OCI-LY1 (cell line): Measurements from ENCODE around the gene LRRC37B.
"Not testable (repeated sequence)": the region's sequence is repeated elsewhere in the genome, so short reads cannot be mapped to it uniquely, and the experiment has no call there.

ENCODE experiments used
- H2AFZ ChIP-seq: fragments of 200-600 bp; sonication (generic), shearing (Covaris generic); 2 replicates; pipeline ENCODE4 v1.6.0; 2014; ENCODE audit warnings: antibody characterized with exemption, mild to moderate bottlenecking, low read length
- H3F3A ChIP-seq: fragments of 200-600 bp; sonication (generic), shearing (Covaris generic); 2 replicates; pipeline ENCODE4 v1.6.0; 2014; ENCODE audit warnings: mild to moderate bottlenecking, antibody characterized with exemption, low read length, moderate library complexity; ENCODE audit not compliant: insufficient read depth
- H3K27ac ChIP-seq: fragments of 200-600 bp; sonication (generic); 2 replicates; pipeline ENCODE4 v1.5.1; 2014; ENCODE audit warnings: low read length, mixed run types, mild to moderate bottlenecking, low read depth; ENCODE audit not compliant: poor library complexity, severe bottlenecking
- H3K27me3 ChIP-seq: fragments of 200-600 bp; sonication (generic); 2 replicates; pipeline ENCODE4 v1.6.0; 2014; ENCODE audit warnings: antibody characterized with exemption, mild to moderate bottlenecking, low read length, moderate library complexity; ENCODE audit not compliant: insufficient read depth
- H3K36me3 ChIP-seq: fragments of 200-600 bp; sonication (generic); 2 replicates; pipeline ENCODE4 v1.6.1; 2014; ENCODE audit warnings: mild to moderate bottlenecking, antibody characterized with exemption, low read length, moderate library complexity, mixed read lengths; ENCODE audit not compliant: insufficient read depth
- H3K4me1 ChIP-seq: fragments of 200-600 bp; sonication (generic); 2 replicates; pipeline ENCODE4 v1.5.1; 2014; ENCODE audit warnings: mild to moderate bottlenecking, low read length, moderate library complexity; ENCODE audit not compliant: insufficient read depth, severe bottlenecking
- H3K4me2 ChIP-seq: fragments of 200-600 bp; sonication (generic), shearing (Covaris generic); 2 replicates; pipeline ENCODE4 v1.6.1; 2014; ENCODE audit warnings: low read length
- H3K4me3 ChIP-seq: fragments of 200-600 bp; sonication (generic); 2 replicates; pipeline ENCODE4 v1.5.1; 2014; ENCODE audit warnings: low read length, low read depth, mild to moderate bottlenecking, mixed read lengths; ENCODE audit not compliant: poor library complexity, severe bottlenecking
- H3K79me2 ChIP-seq: fragments of 200-600 bp; shearing (Covaris generic); 2 replicates; pipeline ENCODE4 v1.6.1; 2016; ENCODE audit warnings: mixed run types, low read length, mixed read lengths; ENCODE audit not compliant: insufficient read depth
- H3K9ac ChIP-seq: fragments of 200-600 bp; sonication (generic), shearing (Covaris generic); 2 replicates; pipeline ENCODE4 v1.6.1; 2014; ENCODE audit warnings: mild to moderate bottlenecking, low read length, mixed read lengths
- H3K9me2 ChIP-seq: fragments of 200-600 bp; sonication (generic), shearing (Covaris generic); 2 replicates; pipeline ENCODE4 v1.6.1; 2014; ENCODE audit warnings: low read depth, mild to moderate bottlenecking, low read length, mixed read lengths
- H3K9me3 ChIP-seq: fragments of 200-600 bp; shearing (Covaris generic); 2 replicates; pipeline ENCODE4 v1.6.1; 2014; ENCODE audit warnings: low read length, mixed read lengths
- H4K20me1 ChIP-seq: fragments of 200-600 bp; sonication (generic), shearing (Covaris generic); 2 replicates; pipeline ENCODE4 v1.6.0; 2016; ENCODE audit warnings: mild to moderate bottlenecking, low read length; ENCODE audit not compliant: insufficient read depth
- EZH2 ChIP-seq: fragments of 200-600 bp; sonication (generic), shearing (Covaris generic); IDR thresholded peaks from 2 replicates; pipeline ENCODE4 v1.8.0; 2017; ENCODE audit warnings: borderline replicate concordance, mixed run types, mild to moderate bottlenecking, antibody characterized with exemption, low read length, moderate library complexity, mixed read lengths
- TF ChIP-seq, protein P1 (sequence below): fragments of 200-600 bp; sonication (generic), shearing (Covaris generic); IDR thresholded peaks from 2 replicates; pipeline ENCODE4 v1.5.1; 2017; ENCODE audit warnings: mild to moderate bottlenecking, antibody characterized with exemption, low read length, moderate library complexity, mixed read lengths

The LRRC37B gene

DNA sequence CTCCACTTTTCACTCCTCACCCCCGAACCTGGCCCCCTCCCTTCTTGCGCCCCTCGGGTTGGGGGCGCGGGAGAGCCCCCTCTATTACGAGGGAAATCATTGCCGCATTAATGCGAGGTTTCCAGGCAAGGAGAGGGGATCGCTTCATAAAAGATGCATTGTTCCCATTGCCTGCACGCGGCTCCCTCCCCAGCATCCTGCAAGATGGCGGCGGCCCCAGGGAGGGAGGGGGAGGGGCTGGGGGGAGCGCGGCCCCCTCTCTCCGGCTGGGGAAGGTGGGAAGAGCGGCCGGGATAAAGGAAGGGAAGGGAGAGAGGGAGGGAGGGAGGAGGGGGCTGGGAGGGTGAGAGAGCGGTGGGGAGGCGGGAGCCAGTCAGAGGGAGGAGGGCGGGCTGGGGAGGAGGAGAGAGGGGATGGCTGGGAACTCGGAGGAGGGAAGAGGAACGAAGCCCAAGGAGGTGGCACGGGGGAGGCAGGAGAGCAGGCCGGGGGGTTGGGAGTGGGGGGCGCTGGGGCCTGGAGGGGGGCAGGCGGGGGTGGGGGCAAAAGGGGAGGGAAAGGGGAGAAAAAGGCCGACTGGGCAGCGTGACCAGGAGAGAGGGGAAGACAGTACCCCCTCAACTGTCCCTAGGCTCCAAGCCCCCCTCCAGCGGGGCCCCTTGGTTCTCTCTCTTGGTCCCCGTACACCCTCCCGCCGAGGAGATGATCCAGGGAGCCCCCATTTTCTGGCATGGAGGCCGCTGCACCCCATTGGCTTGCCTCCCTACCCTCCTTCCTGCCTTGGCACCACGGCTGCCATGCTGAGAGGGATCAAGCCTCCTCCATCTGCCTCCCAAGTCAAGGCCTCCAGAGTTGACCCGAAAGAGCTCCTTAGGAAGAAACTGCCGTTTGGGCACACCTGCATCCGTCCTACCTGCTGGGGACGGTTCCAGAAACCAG is 77.1 kb downstream of the LRRC37B start:
- H3K27me3 ChIP-seq, H2AFZ ChIP-seq: not testable (repeated sequence)
- H3K4me3 ChIP-seq: peak overlapping the region; percentile 93

DNA sequence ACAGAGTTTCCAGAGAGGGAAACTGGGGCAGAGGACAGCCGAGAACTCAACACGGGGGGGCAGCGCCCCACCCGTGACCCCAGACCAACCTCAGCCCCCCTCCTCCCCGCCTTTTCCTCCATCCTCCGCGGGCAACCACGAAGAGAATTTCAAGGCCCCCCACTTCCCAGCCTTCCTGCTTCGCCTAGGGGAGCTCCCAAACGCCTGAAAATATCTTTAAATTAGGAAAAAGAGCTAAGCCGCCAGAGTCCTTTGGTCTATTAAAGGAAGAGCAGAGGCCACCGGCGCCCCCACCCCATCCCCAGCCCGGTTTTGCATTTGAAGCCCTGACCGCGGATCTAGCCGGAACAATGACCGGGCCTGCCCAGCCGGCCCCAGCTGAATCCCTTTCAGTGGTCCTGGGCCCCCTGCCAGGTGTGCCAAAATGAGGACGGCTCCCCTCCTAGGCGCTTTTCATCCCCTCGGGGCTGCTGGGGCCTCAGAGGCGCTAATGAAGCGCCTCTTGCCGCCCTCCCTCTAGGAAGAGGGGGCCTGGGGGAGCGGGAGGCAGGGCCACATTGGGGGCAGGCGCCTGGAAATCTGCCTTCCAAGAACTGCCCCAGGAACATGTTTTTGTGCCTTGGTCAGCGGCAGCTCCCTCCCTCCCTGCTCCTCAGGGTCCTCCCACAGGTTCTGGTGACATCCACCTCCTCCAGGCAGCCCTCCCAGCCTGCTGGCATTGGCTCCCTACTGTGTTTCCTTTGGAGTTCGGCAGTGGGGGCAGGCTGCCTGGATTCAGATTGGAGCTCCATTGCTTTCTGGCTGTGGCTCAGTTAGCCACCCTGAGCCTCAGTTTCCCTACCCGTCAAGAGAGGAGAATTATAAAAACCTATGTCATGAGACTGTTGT is 78.0 kb downstream of the LRRC37B start:
- not testable (repeated sequence) for H3F3A ChIP-seq, H2AFZ ChIP-seq, H3K9ac ChIP-seq, H3K9me3 ChIP-seq, H3K27me3 ChIP-seq, H3K9me2 ChIP-seq, H3K79me2 ChIP-seq, H3K36me3 ChIP-seq, H4K20me1 ChIP-seq
- Histone ChIP-seq H3K4me2 (peak overlapping the region; percentile 41), H3K27ac (peak overlapping the region; percentile 43), H3K4me1 (peaks cover 12% of the 10 kb centered on the region), H3K4me3 (peak overlapping the region; percentile 46)

More for the DNA sequence above, 77.1 kb downstream of the LRRC37B start:
- not testable (repeated sequence) for H3K9me2 ChIP-seq, H4K20me1 ChIP-seq, H3K36me3 ChIP-seq, H3F3A ChIP-seq, H3K9me3 ChIP-seq, H3K79me2 ChIP-seq
- H3K4me2 ChIP-seq: peak overlapping the region; percentile 78
- H3K4me1 ChIP-seq: peaks cover 18% of the 10 kb centered on the region
- H3K9ac ChIP-seq: peak overlapping the region; percentile 93
- peak overlapping the region; percentile 86 for H3K27ac ChIP-seq

DNA sequence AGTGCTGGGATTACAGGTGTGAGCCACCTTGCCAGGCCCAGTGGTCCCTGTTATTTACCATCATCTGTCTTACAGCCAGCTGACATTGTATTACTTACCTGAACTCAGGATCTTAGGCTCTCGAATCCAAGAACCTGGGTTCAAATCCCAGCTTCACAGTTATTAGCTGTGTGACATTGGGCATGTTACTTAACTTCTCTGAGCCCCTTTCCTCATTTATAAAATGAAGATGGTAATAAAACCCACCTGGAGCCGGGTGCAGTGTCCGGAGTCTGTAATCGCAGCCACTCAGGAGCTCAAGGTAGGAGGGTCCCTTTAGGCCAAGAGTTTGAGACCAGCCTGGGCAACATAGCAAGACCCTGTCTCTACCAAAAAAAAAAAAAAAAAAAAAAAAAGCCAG is 79.7 kb downstream of the LRRC37B start:
- not testable (repeated sequence) for H3K27me3 ChIP-seq, H3K4me3 ChIP-seq, H3K9ac ChIP-seq, H3F3A ChIP-seq, H3K9me2 ChIP-seq, H3K79me2 ChIP-seq, H2AFZ ChIP-seq, H4K20me1 ChIP-seq, H3K27ac ChIP-seq, H3K36me3 ChIP-seq, H3K4me2 ChIP-seq, H3K9me3 ChIP-seq
- H3K4me1 ChIP-seq: peaks cover 12% of the 10 kb centered on the region

DNA sequence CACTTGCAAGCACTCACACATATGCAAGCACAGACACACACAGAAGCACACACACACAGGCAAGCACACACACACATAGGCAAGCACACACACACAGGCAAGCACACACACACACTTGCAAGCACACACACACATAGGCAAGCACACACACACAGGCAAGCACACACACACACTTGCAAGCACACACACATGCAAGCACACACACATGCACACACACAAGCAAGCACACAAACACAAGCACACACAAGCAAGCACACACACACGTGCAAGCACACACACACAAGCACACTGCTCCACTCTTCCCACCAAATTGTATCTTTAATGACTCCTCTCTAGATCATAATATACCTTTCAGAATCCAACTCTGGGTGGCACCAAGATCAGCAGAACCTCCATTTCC is 84.9 kb downstream of the LRRC37B start:
- not testable (repeated sequence) for H3K27ac ChIP-seq, H3K9me2 ChIP-seq, H3K9ac ChIP-seq, H3K27me3 ChIP-seq, H3K9me3 ChIP-seq, H2AFZ ChIP-seq, H3K79me2 ChIP-seq, H3F3A ChIP-seq, H3K36me3 ChIP-seq, H3K4me3 ChIP-seq, H3K4me1 ChIP-seq, H4K20me1 ChIP-seq, H3K4me2 ChIP-seq

DNA sequence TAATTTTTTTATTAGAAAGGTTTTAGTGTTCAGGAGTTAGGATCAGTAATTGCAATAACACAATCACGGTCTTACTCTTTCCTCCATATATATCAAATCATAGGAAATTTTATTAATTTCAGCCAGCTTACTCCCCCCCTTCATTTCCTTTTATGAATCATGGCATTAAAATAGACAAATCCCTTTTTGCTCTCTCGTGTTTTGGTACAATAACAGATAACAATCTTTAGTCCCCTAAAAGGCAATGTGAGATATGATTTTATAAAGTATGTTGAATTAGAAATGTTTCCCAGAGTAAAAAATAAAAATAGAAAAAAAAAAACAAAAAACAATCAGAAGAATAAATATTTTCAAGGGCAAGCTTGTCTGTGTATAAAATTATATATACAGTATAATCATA is 92.5 kb downstream of the LRRC37B start:
- H2AFZ ChIP-seq: no peak overlapping the region
- H3K4me3 ChIP-seq: no peak overlapping the region
- H3F3A ChIP-seq: no peaks in the 10 kb centered on the region
- H3K4me2 ChIP-seq: no peak overlapping the region
- H3K9ac ChIP-seq: no peak overlapping the region
- no peaks in the 10 kb centered on the region for H3K9me2 ChIP-seq
- no peaks in the 10 kb centered on the region for H3K27me3 ChIP-seq
- no peaks in the 10 kb centered on the region for H3K36me3 ChIP-seq
- no peak overlapping the region for H3K27ac ChIP-seq
- no peak for TF ChIP-seq EZH2
- TF ChIP-seq, protein P1, sequence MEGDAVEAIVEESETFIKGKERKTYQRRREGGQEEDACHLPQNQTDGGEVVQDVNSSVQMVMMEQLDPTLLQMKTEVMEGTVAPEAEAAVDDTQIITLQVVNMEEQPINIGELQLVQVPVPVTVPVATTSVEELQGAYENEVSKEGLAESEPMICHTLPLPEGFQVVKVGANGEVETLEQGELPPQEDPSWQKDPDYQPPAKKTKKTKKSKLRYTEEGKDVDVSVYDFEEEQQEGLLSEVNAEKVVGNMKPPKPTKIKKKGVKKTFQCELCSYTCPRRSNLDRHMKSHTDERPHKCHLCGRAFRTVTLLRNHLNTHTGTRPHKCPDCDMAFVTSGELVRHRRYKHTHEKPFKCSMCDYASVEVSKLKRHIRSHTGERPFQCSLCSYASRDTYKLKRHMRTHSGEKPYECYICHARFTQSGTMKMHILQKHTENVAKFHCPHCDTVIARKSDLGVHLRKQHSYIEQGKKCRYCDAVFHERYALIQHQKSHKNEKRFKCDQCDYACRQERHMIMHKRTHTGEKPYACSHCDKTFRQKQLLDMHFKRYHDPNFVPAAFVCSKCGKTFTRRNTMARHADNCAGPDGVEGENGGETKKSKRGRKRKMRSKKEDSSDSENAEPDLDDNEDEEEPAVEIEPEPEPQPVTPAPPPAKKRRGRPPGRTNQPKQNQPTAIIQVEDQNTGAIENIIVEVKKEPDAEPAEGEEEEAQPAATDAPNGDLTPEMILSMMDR: no peak
- no peaks in the 10 kb centered on the region for H3K4me1 ChIP-seq
- H4K20me1 ChIP-seq: no peaks in the 10 kb centered on the region
- no peaks in the 10 kb centered on the region for H3K79me2 ChIP-seq
- no peaks in the 10 kb centered on the region for H3K9me3 ChIP-seq

DNA sequence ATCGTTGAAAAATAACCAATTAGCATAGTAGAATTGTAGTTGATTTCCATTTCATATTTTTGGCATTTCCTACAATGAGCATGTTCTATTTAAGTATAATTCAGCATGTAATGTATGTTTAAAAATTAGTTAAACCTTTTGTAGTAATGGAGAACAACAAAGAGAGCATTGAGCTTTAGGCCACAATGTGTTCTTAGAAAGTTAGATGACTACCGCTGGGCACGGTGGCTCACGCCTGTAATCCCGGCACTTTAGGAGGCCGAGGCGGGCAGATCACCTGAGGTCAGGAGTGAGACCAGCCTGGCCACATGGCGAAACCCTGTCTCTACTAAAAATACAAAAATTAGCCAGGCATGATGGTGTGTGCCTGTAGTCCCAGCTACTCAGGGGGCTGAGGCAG is 93.1 kb downstream of the LRRC37B start:
- not testable (repeated sequence) for H3K9me3 ChIP-seq, H3K4me2 ChIP-seq, H4K20me1 ChIP-seq, H3K9me2 ChIP-seq, H3F3A ChIP-seq, H2AFZ ChIP-seq, H3K27me3 ChIP-seq, H3K4me1 ChIP-seq, H3K4me3 ChIP-seq, H3K36me3 ChIP-seq, H3K79me2 ChIP-seq, H3K9ac ChIP-seq, H3K27ac ChIP-seq
